ENCODE data around the gene TMEM165.

The TMEM165 gene

DNA sequence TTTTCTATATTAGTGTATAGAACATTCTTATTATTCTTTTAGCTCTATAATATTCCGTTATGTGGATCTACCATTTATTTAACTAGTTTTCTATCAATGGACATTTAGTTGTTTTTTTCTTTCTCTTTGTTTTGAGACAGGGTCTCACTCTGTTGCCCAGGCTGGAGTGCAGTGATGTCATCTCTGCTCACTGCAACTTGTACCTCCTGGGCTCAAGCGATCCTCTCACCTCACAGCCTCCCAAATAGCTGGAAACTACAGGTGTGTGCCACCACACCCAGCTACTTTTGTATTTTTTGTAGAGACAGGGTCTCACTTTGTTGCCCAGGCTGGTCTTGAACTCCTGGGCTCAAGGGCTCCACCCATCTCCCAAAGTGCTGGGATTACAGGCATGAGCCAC, 10.8 kb downstream of the TMEM165 start:
- DNase-seq (ENCODE audit: low read depth): no peak

DNA sequence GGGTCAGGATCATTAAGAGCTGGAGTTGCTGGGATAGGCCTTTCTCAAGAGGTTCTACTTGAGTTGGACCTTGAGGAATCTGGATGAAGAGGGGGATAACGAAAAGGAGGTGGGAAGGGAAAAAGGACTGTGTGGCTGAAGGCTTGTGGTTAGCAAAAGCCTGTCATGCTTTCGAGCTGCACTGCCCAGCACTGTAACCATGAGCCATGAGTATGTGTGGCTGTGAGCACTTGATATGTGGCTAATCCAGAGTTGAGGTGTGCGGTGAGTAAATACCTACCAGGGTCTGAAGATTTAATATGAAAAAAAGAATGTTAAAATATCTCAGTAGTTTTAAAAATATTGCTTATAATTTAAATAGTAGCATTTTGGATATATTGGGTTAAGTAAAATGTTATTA, 11.4 kb downstream of the TMEM165 start:
- no peak for DNase-seq (ENCODE audit: low read depth)

DNA sequence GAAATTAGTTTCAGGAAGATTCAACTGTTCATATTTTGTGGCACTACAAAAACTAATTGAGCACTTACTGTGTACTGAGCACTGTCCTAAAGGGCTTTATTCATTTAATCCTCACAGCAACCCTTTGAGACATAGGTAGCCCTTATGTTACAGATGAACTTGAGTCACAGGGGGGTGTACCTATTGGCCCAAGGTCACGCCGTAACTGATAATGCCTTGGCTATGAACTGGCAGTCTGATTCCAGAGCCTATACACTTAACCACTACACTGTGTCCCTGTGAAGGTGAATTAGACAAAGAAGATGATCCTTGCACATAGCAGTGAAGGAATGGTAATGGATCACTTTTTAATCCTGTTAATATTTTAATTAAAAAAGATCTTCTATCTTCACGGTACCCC, 12.0 kb downstream of the TMEM165 start:
- no peak for DNase-seq (ENCODE audit: low read depth)

DNA sequence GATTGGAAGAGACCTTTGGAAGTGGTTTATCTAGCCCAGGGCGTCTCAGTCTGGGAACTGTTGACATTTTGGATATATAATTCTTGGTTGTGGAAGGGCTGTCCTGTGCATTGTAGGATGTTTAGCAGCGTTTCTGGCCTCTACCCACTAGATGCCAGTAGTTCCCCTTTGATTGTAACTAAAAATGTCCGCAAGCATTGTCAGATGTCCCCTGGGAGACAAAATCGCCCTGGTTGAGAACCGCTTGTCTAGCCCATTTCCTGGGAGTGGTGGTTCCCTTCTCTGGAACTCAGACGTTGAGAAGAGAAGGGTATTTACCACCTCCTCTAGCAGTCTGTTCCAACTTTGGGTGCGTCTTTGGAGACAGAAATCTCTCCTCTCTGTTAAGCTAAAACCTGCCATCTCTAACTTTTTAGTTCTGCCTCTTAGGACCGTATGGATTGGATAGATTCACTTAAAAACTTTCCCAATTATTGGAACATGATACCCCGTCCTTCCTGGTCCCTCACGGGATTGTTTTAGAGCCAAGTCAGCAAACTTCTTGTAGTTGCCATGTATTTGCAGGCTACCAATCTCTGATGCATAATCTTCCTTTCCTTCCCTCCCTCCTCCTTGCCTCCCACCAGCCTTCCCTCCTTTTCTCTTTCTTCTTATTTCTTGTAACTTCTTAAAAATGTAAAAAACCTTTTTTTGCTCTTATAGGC, 13.9 kb downstream of the TMEM165 start:
- no peak for DNase-seq (ENCODE audit: low read depth)

DNA sequence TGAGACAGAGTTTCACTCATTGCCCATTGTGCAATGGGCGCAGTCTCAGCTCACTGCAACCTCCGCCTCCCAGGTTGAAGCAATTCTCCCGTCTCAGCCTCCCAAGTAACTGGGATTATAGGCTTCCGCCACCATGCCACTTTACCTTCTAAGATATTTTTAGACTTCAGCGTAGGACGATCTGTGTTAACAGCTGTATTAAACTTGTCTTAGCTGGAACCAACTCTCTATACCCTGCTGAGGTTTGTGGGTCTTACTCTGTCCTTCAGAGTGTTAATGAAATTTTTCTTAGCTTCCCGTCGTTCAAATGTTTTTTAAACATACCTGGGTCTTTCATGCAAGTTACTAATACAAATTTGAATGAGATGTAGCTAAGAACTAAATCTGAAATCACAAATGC, 14.7 kb downstream of the TMEM165 start:
- DNase-seq (ENCODE audit: low read depth): no peak

DNA sequence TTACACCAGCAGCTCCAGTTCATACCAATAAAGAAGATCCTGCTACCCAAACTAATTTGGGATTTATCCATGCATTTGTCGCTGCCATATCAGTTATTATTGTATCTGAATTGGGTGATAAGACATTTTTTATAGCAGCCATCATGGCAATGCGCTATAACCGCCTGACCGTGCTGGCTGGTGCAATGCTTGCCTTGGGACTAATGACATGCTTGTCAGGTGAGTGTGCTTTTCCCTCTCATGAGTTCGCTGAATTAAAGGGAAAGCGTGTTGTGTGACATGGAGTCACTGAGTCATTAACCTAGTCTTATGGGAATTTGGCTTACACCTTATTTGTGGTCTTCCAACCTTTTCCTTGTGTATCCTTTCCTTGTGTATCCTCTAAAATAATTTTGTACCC, 15.9 kb downstream of the TMEM165 start:
- no peak for DNase-seq (ENCODE audit: low read depth)

DNA sequence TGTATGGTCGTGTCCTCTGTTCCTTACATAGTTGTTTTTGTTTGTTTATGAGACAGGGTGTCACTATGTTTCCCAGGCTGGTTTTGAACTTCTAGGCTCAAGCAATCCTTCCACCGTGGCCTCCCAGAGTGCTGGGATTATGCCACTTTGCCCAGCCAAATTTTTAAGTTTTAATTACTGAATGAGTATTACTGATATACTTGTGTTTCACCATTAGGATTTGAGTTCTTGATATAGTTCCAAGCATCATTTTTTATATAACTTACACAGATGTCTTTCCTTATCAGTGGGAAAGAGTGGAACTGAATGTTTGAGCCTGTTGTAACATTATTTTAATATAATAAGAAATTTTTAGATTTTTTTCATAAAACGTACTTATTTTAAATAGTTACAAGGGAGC, 20.4 kb downstream of the TMEM165 start:
- no peak for DNase-seq (ENCODE audit: low read depth)

DNA sequence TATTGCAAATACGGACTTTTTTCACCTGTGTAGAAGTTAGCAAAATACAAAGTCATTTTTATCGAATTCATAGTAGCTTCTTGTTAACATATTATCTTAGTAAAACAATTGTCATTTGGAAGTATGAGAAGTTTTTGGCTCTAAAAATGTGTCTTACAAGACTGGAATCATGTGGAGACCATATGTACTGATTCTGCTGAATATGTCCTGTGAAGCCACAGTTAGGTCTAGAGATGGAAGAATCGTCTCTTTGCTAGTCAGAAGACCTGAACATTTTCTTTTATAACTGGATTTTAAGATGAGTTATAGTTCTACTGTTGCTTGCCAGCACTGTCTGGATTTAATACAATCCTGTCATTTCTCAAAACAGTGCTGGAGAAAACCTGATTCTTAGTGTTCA, 29.0 kb downstream of the TMEM165 start:
- DNase-seq (ENCODE audit: low read depth): no peak

DNA sequence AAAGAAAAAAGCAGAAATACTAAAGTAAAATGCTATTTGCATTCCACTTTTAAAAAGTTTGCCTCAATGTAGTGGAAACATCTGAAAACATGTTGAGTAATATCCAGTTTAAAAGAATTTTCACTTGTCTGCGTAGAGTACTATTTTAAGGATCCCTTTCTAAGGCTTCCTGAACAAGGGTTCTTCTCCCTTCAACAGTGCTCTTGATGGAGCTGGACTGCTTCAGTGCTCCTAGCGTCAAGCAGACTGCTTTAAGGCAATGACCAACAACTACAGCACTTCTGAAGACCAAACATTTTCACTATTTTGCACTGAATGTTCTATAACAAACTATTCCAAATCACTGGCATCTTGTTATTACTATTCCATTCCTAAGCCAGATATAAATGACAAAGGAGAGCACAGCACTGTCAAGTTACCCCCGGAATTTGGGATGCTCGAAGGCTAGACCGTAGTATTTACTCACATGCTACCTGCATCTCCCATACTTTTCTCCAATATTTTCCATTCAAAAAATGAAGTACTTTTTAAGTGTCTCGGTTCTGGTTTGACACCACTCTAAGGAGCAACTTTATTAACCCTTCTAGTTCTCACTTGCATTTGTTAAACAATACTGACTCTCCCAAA, 36.1 kb downstream of the TMEM165 start:
- no peak for DNase-seq (ENCODE audit: low read depth)

DNA sequence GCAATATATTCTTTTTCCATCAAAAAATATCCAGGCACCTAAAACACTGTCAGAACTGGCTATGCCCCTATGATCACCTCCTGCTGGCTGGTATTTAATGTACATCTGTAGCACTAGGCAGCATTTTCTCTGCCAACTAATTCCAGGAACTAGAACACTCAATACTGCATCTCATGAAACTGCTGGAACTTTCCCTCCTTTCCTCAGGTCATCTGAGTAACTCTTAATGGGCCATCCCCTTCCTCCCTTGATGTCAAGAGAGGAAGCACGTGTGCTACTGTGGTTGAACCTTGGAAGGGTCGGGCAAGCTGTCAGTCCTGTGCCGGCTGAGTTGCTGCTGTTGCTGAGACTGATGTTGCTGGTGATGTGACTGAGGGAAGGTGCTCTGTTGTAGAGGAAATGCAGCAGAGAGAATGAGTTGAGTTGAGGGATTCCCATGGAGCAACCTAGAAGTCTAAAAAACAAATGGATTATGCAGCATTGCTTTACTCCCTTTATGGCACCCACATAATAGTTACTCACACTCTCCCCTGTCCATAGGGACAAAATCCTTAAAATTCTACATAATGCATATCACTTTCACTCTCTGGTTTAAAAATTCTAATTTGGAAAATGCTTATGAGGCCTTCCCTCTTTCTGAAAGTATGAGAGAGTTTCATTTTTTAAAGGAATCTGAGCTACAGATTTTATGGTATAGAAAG, 39.5 kb downstream of the TMEM165 start:
- no peak for DNase-seq (ENCODE audit: low read depth)

DNA sequence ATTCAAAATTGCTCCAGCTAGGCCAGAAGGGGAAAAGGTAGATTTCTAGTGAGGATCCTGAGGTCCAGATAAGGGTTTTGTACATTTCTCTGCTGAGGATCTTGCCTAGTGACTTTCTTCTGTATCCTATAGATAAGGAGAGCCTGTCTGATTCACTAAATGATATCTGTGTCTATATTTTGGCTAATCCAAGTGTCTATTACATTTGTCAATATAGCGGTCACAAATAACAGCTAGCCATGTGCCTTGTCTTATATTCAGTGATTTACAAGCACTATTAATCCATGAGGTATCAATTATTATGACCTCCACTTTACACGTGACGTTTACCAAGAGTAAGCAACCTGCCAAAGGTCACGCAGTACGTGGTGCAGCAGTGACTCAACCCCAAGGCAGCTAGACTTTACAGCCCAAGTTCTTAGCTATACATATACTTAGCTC, 41.6 kb downstream of the TMEM165 start:
- no peak for DNase-seq (ENCODE audit: low read depth)

DNA sequence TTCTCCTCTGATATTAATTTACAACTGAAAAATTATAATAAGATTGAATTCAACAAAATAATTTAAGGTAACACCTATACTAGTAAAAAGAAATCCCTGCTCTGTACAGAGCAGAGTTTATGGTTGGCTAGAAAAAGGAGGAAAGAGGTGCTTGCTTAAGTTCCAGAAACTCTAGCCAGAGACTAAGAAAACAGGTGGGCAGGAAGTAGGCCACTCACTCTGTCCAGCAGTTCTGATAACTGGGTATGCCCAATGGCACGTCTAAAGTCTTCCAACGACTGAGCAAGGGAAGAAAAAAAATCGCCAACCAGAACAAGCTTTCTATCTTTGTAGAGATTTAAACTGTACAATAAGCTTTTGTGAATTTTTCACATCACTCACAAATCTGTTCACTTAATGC, 42.1 kb downstream of the TMEM165 start:
- DNase-seq (ENCODE audit: low read depth): no peak

DNA sequence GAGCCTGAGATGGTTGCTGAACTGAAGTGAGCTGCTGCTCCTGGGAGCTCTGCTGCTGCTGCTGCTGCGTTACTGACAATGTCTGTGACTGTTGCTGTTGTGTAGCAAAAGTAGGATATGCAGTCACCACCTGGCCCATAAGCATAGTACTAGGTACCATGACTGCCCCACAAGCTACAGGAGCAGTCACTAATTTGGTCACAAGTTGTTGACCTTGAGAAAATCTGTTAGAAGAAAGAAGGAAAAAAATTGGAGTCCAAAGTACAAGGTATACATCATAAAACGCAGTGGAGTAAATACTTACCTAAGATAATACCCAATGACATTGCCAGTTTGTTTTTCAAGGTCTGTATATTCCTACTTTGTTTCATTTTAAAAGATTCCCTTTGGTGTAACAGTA, 42.6 kb downstream of the TMEM165 start:
- DNase-seq (ENCODE audit: low read depth): no peak

DNA sequence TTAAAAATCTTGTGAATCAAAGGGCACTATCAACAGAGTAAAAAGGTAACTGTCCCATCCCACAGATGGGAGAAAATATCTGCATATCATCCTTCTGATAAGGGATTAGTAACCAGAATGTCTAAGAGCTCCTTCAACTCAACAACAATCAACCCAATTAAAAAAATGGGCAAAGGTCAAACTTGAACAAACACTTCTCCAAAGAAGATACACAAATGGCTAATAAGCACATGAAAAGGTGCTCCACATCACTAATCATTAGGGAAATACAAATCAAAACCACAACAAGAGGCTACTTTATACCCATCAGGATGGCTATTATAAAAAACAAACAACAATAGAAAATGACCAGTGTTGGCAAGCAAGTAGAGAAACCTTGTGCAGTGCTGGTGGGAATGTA, 43.3 kb downstream of the TMEM165 start:
- no peak for DNase-seq (ENCODE audit: low read depth)

DNA sequence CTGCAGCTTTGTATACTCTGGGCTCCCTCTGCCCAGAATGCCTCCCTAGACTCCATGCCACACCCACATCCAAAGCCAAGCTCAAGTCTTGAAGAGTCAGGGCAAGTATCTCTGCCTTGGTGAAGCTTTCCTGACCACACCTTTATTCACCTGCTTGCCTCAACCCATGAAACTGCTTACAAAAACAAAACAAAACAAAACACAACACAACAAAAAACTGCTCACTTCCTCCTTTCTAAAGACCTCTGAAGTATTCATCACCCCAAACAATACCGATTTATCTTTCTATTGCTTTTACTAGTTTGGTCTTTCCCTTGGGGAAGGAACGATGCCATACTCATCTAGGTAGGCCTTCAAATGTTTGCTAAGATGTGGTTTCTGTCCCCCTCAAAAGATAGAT, 45.0 kb downstream of the TMEM165 start:
- DNase-seq (ENCODE audit: low read depth): no peak

DNA sequence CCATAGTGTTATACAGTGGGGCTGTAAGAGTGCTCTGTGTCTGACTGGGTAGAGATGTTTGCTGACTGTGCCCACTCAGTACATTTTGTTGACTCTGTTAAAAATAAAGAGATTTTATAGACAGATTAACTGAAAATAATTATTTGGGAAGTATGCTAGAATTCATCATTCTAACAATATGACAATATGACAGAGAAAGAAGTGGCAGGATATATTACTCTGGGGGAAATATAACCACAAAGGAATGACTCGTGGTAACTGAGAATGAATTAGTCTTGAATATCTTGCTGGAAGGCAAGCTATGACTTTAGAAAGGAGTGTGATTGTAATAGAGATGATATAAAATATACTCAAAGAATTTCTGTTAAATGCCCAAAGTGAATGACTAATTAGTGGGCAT, 46.8 kb downstream of the TMEM165 start:
- DNase-seq (ENCODE audit: low read depth): no peak

DNA sequence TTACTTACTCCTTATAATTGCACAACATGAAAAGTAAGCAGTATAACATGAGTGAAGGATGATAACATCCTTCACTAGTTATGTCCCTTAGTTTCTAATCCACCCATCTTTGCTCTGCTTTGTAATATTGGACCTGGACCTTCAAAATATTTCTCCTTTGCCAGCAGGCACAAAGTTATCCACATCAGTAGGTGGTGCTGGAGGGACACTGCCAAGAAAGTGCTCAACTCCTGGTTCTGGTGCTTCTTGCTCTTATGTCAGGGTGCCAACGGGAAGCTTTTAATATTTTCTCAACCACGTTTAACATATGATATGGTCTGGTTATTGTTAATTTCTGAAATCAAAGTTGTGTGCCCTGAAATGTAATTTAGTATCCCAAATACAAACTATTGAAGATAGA, 49.1 kb downstream of the TMEM165 start:
- no peak for DNase-seq (ENCODE audit: low read depth)

DNA sequence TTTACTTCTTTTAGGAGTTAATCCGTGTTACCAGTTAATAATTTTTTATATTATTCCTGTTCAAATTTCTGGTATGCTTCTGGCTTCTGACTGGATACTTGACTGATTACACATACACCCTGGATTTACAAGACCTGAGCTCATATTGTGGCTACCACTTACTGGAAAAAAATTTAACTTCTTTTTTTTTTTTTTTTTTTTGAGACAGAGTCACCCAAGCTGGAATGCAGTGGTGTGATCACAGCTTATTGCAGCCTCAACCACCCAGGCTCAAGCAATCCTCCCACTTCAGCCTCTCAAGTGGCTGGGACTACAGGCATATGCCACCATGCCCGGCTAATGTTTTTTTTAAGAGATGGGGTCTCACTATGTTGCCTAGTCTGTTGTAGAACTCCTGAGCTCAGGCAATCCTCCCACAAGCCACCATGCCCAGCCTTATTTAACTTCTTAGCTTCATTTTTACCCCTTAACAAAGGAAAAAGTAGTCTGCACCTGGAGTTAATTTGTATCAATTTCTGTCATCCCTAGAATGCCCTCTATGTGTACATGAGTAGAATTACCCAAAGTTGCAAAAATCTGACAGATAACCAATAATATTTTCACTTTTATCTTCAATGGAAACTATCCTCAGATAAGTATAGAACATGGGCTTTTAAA, 50.3 kb downstream of the TMEM165 start:
- DNase-seq (ENCODE audit: low read depth): no peak

DNA sequence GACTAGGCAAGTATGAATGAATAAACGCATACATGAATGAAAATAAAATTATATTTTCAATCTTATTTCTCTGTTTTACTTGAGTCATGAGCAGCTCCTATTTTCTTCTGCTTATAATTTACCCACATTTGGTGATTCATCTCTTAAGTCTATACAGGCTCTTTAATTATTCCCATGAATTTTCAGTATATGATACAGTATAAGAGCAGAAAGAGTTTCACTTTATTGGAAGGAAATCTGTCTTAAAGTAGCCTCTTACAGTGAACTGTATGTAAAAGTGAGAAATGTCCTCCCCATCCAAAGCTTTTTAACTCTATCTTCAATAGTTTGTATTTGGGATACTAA, 50.8 kb downstream of the TMEM165 start:
- no peak for DNase-seq (ENCODE audit: low read depth)

DNA sequence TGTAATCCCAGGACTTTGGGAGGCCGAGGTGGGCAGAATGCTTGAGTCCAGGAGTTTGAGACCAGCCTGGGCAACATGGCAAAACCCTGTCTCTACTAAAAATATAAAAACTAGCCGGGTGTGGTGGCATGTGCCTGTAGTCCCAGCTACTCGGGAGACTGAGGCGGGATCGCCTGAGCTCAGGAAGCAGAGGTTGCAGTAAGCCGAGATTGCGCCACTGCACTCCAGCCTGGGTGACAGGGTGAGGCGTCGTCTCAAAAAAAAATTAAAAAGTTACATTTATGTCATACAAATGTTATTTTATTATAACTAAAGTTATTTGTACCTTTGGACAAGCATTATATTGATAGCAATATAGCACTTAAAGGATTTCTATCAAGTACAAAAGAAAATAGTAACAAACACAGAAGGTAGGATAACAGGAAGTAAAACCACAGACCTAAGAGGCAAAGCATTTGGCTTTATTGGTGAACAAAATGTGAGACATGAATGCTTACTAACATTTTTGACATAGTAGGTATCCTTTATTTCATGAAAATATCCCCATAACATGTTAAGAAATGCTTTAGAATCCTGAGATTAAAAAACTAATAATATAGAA, 51.5 kb downstream of the TMEM165 start:
- DNase-seq (ENCODE audit: low read depth): no peak

DNA sequence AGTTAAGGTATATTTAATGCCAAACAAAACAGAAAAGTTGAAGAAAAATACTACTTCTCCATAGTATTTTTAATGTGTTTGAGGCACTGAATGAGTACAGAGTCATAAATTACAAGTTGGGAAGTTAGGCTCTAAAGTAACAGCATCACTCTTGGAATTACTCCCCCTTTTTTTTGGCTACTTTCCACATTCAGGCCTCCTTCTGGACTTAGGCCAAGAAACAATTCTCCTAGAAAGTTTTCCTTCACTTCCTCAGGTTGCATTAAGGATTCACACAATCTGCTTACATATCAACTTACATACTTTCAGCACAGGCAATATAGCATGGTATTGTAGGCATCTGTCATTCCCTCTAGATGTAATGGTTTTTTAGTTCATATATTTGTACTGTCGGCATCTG, 52.1 kb downstream of the TMEM165 start:
- no peak for DNase-seq (ENCODE audit: low read depth)

DNA sequence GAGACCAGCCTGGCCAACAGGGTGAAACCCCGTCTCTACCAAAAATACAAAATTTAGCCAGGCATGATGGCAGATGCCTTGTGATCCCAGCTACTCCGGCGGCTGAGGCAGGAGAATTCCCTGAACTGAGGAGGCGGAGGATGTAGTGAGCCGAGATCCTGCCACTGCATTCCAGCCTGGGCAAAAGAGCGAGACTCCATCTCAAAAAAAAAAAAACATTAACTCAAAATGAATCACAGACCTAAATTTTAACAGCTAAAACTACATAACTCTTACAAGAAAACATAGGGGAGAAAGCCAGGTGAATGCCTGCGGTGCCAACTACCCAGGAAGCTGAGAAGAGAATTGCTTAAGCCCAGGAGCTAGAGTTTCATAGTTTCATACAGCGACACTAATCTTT, 54.8 kb downstream of the TMEM165 start:
- no peak for DNase-seq (ENCODE audit: low read depth)

DNA sequence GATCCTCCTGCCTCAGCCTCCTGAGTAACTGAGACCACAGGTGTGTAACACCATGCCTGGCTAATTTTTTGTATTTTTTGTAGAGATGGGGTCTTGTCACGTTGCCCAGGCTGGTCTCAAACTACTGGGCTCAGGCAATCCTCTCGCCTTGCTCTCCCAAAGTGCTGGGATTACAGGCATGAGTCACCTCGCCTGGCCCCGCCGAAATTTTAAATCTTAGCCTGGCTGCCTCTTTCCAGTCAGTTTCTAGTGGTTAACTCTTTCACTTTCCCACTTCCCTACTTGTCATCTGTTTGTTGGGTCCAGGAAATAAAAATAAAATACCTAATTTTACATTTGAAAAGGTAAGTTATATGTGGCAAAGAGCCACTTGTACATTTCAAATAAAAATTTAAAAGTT, 62.4 kb downstream of the TMEM165 start:
- no peak for DNase-seq (ENCODE audit: low read depth)
